ENCODE data around the gene MAP3K12.

- TF ChIP-seq EP300 (IDR thresholded peaks at IDR 0.05) = no peak
- TF ChIP-seq CTCF (IDR thresholded peaks at IDR 0.05) = no peak
These were observed 7.1 kb downstream of the MAP3K12 start for GRCh38 chr12:53492188-53492587.

All from suprapubic skin (tissue), 3 donors.